Stimulated activated CD8-positive, alpha-beta memory T cell treated with anti-CD3 and anti-CD28 coated beads, Interleukin-15, amount 100 ng/mL, for 1 hour (primary cell): Measurements from ENCODE around the gene CACNA2D2.
A peak's percentile ranks its signal among the peaks of the same experiment; 100 is the strongest.

ENCODE experiments used
- DNase-seq: peaks from one replicate; pipeline ENCODE4 v3.0.0-alpha.2; 2020; ENCODE audit warnings: low read depth

The CACNA2D2 gene

GRCh38 chr3:50327129-50327528 is 176.3 kb downstream of the CACNA2D2 start:
- DNase-seq = no peak

GRCh38 chr3:50326182-50326541 is 177.3 kb downstream of the CACNA2D2 start:
- no peak for DNase-seq

DNA sequence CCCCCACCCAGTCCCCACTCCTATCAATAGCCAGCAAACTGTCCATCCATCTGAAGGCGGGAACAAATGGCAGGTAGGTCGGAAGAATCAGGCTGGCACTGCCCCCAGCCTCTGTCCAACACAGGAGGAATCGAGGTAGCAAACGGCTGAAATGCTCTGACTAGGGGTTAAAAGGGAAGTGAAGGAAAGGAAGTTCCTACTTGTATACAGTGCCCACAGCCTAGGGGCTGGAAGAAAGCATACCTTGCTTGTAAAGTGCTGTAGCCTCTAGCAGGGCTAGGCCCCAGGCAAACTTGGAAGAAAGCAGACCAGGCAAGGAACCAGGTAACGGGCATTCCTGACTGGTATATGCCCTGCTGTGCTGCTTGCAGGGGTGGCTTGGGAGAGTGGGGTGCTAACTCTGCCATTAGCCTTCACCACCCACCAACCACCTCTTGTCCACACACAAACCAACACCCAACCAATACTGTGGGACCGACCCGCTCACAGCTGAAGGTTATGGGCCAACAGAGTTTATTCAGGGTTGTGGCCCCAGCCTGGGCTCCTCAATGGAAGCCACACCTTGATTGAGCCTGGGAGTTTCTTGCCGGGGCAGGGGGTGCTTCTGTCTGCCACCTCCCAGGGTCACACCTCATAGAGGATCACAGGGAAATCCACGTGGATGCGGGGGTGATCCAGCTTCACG is 177.8 kb downstream of the CACNA2D2 start:
- DNase-seq = no peak

DNA sequence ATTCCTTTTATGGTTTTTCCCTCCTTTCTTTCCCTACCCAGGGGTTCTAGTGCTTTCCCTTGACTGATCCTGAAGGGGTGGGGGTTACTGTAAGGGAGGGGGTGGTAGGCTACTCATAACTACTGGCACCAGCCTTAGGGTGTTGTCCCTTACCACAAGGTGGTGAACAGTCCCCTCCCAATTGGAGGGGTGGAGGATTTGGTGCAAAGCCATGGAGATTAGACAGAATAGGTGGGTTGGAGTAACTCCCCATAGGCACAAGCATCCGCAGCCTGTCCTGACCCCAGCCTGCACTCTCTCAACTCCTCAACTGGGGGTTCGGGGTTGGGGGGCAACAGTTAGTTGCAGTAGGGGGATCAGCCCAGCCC is 178.3 kb downstream of the CACNA2D2 start:
- no peak for DNase-seq

GRCh38 chr3:50324351-50325112 is 178.9 kb downstream of the CACNA2D2 start:
- DNase-seq = peak; percentile 36

- no peak for DNase-seq
Measured at GRCh38 chr3:50323614-50324199, 179.7 kb downstream of the CACNA2D2 start.

GRCh38 chr3:50323092-50323600 is 180.3 kb downstream of the CACNA2D2 start:
- no peak for DNase-seq

- DNase-seq = no peak
Measured at GRCh38 chr3:50322386-50323091, 180.9 kb downstream of the CACNA2D2 start, which contains the start of gene HYAL2. Gene HYAL2, minus strand, starts transcription at chr3:50322745. Its CDS starts 2,256 bp downstream, at chr3:50320489.

DNA sequence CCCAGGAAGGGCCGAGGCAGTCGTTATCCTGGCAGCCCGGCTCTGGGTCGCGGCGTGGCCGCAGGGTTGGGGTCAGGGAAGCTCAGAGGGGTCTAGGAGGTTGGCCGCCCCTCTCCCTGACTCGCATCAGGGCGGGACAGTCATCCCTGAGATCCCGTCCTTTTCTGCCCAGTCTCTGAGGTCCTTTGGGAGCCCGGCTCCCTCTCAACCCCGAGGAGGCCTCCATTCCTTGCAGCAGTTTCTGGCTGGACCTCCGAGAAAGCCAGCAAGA is 181.4 kb downstream of the CACNA2D2 start:
- no peak for DNase-seq

DNA sequence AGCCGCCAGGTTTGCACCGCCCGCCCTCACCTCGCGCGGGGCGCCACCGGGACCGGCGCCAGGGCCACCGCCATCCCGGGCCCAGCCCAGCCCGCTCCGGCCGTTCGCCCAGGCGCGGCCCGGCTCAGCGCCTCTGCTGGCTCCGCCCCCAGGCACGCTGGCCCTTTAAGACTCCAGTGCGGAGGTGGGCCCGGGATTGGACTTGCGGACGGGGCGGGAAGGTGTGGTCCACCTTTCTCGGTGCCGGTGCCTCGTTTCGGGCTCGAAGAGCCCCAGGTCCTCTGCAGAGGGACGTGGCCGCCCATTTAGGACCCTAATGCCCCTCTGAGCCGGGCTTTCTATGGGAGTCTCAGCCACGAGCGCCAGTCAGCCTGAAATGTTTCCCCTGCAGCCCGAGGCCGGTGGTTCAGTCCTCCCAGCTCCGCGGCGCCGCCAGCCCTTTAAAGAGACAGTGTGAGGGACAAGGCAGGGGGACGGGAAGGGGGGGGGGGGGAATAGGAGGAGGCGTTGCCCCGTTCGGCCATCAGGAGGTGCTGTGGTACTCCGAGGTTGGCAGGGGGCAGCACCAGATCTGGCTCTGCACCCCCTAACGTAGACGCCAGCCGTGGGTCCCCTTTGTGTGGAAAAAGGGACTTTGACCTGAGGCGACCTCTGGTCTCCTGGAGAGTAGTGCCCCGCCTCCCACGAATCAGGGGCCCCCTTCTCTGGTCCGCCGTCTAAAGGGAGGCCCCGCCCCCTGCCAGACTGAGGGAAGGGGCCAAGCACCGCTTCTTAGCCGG is 181.9 kb downstream of the CACNA2D2 start:
- DNase-seq = peak; percentile 57

DNA sequence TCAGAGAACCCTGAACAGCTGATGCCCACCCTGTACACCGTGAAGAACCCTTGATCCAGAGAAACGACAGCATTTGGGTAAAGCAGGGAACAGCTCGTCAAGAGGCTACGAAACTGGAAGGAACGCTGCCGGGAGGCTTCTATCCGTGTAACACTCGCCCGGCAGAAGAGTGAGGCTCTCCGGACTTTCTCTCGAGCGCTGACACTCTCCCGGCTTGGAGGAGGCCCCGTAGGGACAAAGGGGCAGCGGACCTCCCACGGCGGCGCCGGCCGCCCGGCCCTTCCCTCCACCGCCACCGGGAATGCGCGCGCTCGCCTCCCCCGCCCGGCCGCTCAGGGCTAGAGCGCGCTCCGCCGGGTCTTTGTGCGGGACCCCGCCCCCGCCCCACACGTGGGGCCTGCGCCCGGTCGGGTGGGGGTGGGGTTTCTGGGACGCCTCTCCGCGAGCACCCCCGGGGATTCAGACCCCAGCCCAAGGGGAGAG is 182.5 kb downstream of the CACNA2D2 start:
- DNase-seq = peak; percentile 22

- DNase-seq = no peak
Measured at GRCh38 chr3:50319894-50320625, 183.4 kb downstream of the CACNA2D2 start.

- no peak for DNase-seq
Measured at GRCh38 chr3:50319181-50319893, 184.1 kb downstream of the CACNA2D2 start.

- DNase-seq = no peak
Measured at GRCh38 chr3:50318615-50319014, 184.8 kb downstream of the CACNA2D2 start.

- no peak for DNase-seq
Measured at GRCh38 chr3:50318163-50318562, 185.3 kb downstream of the CACNA2D2 start.

DNA sequence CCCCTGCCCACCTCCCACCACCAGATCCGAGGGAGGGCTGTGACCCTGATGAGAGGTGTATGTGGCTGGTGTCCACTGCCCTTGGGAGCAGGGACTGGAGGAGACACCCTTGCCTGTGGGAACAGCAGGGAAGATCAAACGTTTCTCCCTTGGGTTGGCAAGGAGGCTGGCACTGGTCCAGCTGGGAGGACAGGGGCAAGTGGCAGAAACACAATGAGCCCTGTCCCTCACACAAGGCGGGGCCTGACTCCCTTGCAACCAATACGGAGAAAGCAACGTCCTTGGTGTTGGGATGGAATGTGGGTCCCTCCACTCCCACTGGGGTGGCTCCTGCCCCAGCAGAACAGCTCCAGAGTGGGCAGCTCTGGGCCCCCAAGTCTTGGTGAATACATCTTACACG is 186.1 kb downstream of the CACNA2D2 start:
- DNase-seq = no peak

DNA sequence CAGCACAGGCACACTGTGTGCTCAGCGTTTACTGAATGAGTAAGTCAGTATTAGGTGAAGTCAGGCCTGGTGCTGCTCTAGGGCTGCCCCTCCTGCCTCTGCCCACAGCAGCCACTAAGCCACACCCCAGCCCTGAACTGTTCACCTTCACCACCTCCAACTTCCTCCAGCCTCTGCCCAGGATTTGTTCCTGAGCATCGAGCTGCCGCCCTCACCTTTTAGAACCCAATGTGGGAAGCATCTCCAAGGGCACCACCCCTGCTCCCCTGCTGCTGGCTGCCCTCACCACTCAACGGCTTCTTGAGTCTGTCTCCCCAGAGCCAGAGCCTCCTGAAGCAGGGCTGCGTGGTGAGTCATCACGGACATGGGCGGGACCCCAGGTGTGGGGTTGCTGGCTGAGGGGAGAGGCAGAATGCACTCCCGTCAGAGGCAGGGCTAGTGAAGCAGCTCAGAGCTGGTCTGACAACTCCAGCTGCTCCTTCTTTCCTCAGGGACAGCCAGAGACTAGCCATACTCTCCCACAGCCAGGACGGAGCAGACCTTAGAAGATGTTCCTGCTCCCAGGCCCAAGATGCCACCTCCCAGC is 186.7 kb downstream of the CACNA2D2 start:
- peak; percentile 51 for DNase-seq

DNA sequence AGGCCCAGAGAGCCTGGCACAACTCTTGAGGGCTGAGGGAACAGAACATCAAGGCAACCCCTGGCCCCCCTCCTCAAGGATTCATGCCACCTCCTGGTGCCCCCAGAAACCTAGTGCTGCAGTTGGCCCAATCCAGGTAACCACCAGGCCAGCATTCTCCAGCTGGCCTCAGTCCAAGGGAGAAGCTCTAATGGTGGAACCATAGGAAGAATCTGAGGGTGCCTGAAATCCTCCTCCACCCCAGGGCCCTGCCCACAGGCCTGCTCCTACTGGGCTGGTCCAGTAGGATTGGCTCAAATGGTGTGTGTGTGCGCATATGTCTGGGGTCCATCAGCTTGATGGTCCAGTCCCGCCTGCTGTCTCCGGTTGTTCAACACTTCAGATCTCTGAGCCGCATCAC is 188.6 kb downstream of the CACNA2D2 start:
- no peak for DNase-seq

- no peak for DNase-seq
Measured at GRCh38 chr3:50314342-50314741, 189.1 kb downstream of the CACNA2D2 start.
